GM18861 (cell line): ENCODE results near the gene PAPPA.

Experiments used
- ATAC-seq: cut with Tn5 transposase; IDR thresholded peaks from one replicate; pipeline ENCODE4 v1.9.1; 2021; ENCODE audit not compliant: unreplicated experiment

PAPPA gene

GRCh38 chr9:116450378-116451139, 297.0 kb downstream of the PAPPA start:
- ATAC-seq, result peak; percentile 78

GRCh38 chr9:116451500-116452115, 298.0 kb downstream of the PAPPA start:
- no peak for ATAC-seq
